HepG2 (cell line): ENCODE measurements around the gene POU4F2. TPM values are rescaled to one million over a fixed set of nuclear protein-coding genes. Genes with fewer than 3 reads are reported as not detected.

Experiments used
- ATAC-seq: fragments of 200-7000 bp; cut with Tn5 transposase; 3 replicates; pipeline ENCODE4 v1.9.1; 2020; ENCODE audit warnings: mild to moderate bottlenecking, moderate library complexity
- BruUV-seq: library from RNA; stranded (reverse); fragments of 400-500 nt; replicated peaks from 2 replicates; lab custom pipeline; 2021; lab: Mats Ljungman, UMichigan
- CTCF ChIA-PET: fragments of 300-600 bp; formaldehyde crosslinking; extraction: SDS; loops from one replicate; lab custom pipeline; 2021; ENCODE audit warnings: low total read pairs, inconsistent platforms, low intra/inter-chr PET ratio; lab: Yijun Ruan, JAX
- POLR2A ChIA-PET: fragments of 350-600 bp; sonication (Branson Sonifier 250); formaldehyde crosslinking; loops from one replicate; lab custom pipeline; 2020; ENCODE audit warnings: antibody characterized with exemption, inconsistent platforms; lab: Yijun Ruan, JAX
- DNase-seq: peaks from one replicate; pipeline ENCODE4 v3.0.0-alpha.2; 2015; ENCODE audit warnings: low spot score
- FAIRE-seq: peaks from 3 replicates; lab custom pipeline; 2011; peaks lifted over from hg19 to GRCh38; lab: Jason Lieb, UNC
- H2AFZ ChIP-seq: one replicate; pipeline ENCODE4 v1.6.1; 2011; ENCODE audit warnings: low read length, inconsistent platforms
- H3K27ac ChIP-seq: fragments of 300-600 bp; 3 replicates; pipeline ENCODE4 v1.8.0; 2011; ENCODE audit warnings: mixed run types, mild to moderate bottlenecking, mixed read lengths, low read length, inconsistent platforms; ENCODE audit not compliant: insufficient read depth; ENCODE audit errors: extremely low read length
- H3K27me3 ChIP-seq, 2 experiments: fragments of 200-600 bp in 1 of 2; 2 replicates in 1 of 2; 3 replicates in 1 of 2; pipeline versions ENCODE4 v1.6.0 to v1.8.0; 2011; ENCODE audit warnings: low read length in 2 of 2, mild to moderate bottlenecking in 2 of 2, moderate library complexity in 2 of 2, inconsistent platforms in 1 of 2; ENCODE audit not compliant: insufficient read depth in 2 of 2, control insufficient read depth in 1 of 2
- H3K36me3 ChIP-seq, 2 experiments: fragments of 200-600 bp in 1 of 2; replicated peaks in 1 of 2; 2 replicates in 1 of 2; 3 replicates in 1 of 2; pipeline versions ENCODE4 v1.5.1 to v1.8.0; 2011; ENCODE audit warnings: low read length in 2 of 2, inconsistent platforms in 1 of 2; ENCODE audit not compliant: insufficient read depth in 2 of 2, control insufficient read depth in 1 of 2
- H3K4me1 ChIP-seq: 2 replicates; pipeline ENCODE4 v1.5.1; 2012; ENCODE audit warnings: low read length, inconsistent platforms; ENCODE audit not compliant: insufficient read depth
- H3K4me2 ChIP-seq: 2 replicates; pipeline ENCODE4 v1.6.0; 2011; ENCODE audit warnings: low read depth, low read length, inconsistent platforms
- H3K4me3 ChIP-seq, 3 experiments: fragments of 200-600 bp in 1 of 3; sonication (generic), shearing (Covaris generic) in 1 of 3; replicated peaks in 1 of 3; 2 replicates each; pipeline ENCODE4 v1.5.1; 2011 to 2016; ENCODE audit warnings: low read length in 3 of 3, inconsistent platforms in 2 of 3, low read depth in 2 of 3, mild to moderate bottlenecking in 2 of 3, control low read depth in 1 of 3, mixed read lengths in 1 of 3; ENCODE audit not compliant: insufficient read depth in 1 of 3
- H3K79me2 ChIP-seq: one replicate; pipeline ENCODE4 v1.6.1; 2011; ENCODE audit warnings: low read length, inconsistent platforms; ENCODE audit not compliant: insufficient read depth
- H3K9ac ChIP-seq: 2 replicates; pipeline ENCODE4 v1.6.0; 2011; ENCODE audit warnings: mild to moderate bottlenecking, low read depth, low read length, inconsistent platforms; ENCODE audit not compliant: insufficient read depth
- H3K9me3 ChIP-seq: 2 replicates; pipeline ENCODE4 v1.5.1; 2012; ENCODE audit warnings: mild to moderate bottlenecking, low read length
- H4K20me1 ChIP-seq: 2 replicates; pipeline ENCODE4 v1.6.0; 2011; ENCODE audit warnings: inconsistent platforms, mild to moderate bottlenecking, low read length, moderate library complexity; ENCODE audit not compliant: insufficient read depth
- NCOR1 ChIP-seq: fragments of 200-600 bp; sonication (generic); IDR thresholded peaks from 2 replicates; pipeline ENCODE4 v1.7.0; 2017; ENCODE audit warnings: antibody characterized with exemption, low read length, borderline replicate concordance
- SAP130 ChIP-seq: IDR thresholded peaks from 2 replicates; pipeline ENCODE4 v1.6.1; 2016; ENCODE audit warnings: low read depth
- SIN3B ChIP-seq: fragments of 150-350 bp; IDR thresholded peaks from 2 replicates; pipeline ENCODE4 v1.6.1; 2014; ENCODE audit warnings: low read length
- SKI ChIP-seq: fragments of 450-650 bp; IDR thresholded peaks from one replicate; pipeline ENCODE4 v1.6.1; 2018; ENCODE audit warnings: mild to moderate bottlenecking; ENCODE audit not compliant: partially characterized antibody
- SNAPC2 ChIP-seq: sonication (generic); formaldehyde crosslinking; IDR thresholded peaks from 2 replicates; pipeline ENCODE4 v1.8.1; 2022; ENCODE audit warnings: mild to moderate bottlenecking, missing genetic modification reagents
- SP5 ChIP-seq: IDR thresholded peaks from 2 replicates; pipeline ENCODE4 v1.6.1; 2016; ENCODE audit warnings: low read depth, borderline replicate concordance
- TEAD3 ChIP-seq: optimal IDR thresholded peaks from 2 replicates; pipeline ENCODE3; 2016; ENCODE audit warnings: borderline replicate concordance
- ZFP36 ChIP-seq: fragments of 150-350 bp; IDR thresholded peaks from 2 replicates; pipeline ENCODE4 v1.6.1; 2018; ENCODE audit warnings: borderline replicate concordance, low read length, low read depth; ENCODE audit not compliant: partially characterized antibody
- ZNF10 ChIP-seq: sonication (generic); formaldehyde crosslinking; IDR thresholded peaks from 2 replicates; pipeline ENCODE4 v1.4.0; 2020; ENCODE audit warnings: mild to moderate bottlenecking, low read depth, missing genetic modification reagents, borderline replicate concordance
- ZNF264 ChIP-seq: sonication (generic); formaldehyde crosslinking; IDR thresholded peaks from 2 replicates; pipeline ENCODE4 v1.4.0; 2020; ENCODE audit warnings: missing genetic modification reagents
- WGBS: methylation state at CpG from one replicate; pipeline ENCODE4 v1.1.6; 2017; ENCODE audit warnings: low lambda C conversion rate; 5-methylcytosine and 5-hydroxymethylcytosine counted together
- in situ Hi-C: cut with HindIII; loops from 2 replicates; pipeline ENCODE4 v1.10.0; 2017; ENCODE audit warnings: low pct_unique_long_range_greater_than_20kb; ENCODE audit not compliant: extremely low pct_ligation_motif_present
- intact Hi-C: fragments of 100-400 bp; cut with micrococcal nuclease; formaldehyde crosslinking; loops from one replicate; pipeline ENCODE4 v1.10.0; 2022; ENCODE audit not compliant: unreplicated experiment
- polyA plus RNA-seq, 8 experiments: library from polyadenylated mRNA; depleted of rRNA in 3 of 8; stranded (reverse) in 7 of 8; unstranded in 1 of 8; fragments of >200 nt; fragmentation: Illumina TruSeq in 4 of 8; extraction: Trizol in 4 of 8; gene quantifications; 2 replicates each; pipeline versions ENCODE4 v1.2.1 to v1.2.3, GENCODE V29; 2011 to 2016; ENCODE audit warnings: low read depth in 4 of 8, missing spikeins in 1 of 8, mixed read lengths in 1 of 8; ENCODE audit not compliant: insufficient read depth in 1 of 8
- total RNA-seq, 5 experiments: library from RNA; depleted of rRNA; stranded (reverse); fragments of >200 nt; fragmentation: Illumina TruSeq; extraction: Trizol; gene quantifications; 2 replicates each; pipeline ENCODE4 v1.2.3, GENCODE V29; 2016; ENCODE audit warnings: low read depth in 1 of 5

Gene POU4F2
- total and polyA plus RNA-seq, 2 of the 13 experiments (the other 11 are each of a cell fraction or from before 2014, with no cell fraction given), result not detected

DNA sequence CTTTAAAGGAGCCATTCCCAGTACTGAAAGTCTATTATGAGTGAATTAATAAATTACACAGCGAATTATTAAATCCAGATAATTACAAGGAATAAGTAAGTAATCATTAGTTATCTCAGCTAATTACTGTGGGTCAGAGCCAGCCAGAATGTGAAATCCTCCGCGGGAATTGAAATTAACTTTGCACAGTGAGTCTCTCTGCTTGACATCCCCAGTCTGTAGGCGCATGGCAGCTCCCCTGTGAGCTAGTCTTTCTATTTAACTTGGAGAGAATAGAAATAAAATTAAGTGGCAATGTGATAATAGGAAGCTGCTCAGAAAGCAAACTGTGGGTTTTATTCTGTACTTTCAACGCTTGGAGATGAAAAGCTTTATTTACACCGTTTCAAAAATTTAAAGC lies 7.2 kb downstream of the POU4F2 start:
- in situ Hi-C loops (no loop called here), intact Hi-C loops (no loop called here)
- ATAC-seq, result no peak
- Histone ChIP-seq H4K20me1 (no peaks in the 10 kb centered on the region), H2AFZ (no peak overlapping the region), H3K79me2 (no peaks in the 10 kb centered on the region), H3K9me3 (no peaks in the 10 kb centered on the region), H3K4me1 (no peaks in the 10 kb centered on the region), H3K27ac (no peak overlapping the region), H3K4me2 (no peak overlapping the region), H3K36me3 (no peaks in the 10 kb centered on the region), H3K27me3 (peaks cover 3 to 9% of the 10 kb centered on the region in 2 experiments; a peak in 3 of 5 replicates), H3K4me3 (no peak overlapping the region), H3K9ac (no peak overlapping the region)
- ChIA-PET POLR2A (no interaction called here), CTCF (no interaction called here)
- DNase-seq, result no peak
- BruUV-seq, result no TSS peak
- 0% methylated on average over 6 of the region's 6 CpGs for WGBS
- TF ChIP-seq SNAPC2, result no peak
- TF ChIP-seq SAP130 (CRISPR knock-in tag), result no peak
- no peak for TF ChIP-seq ZFP36
- TF ChIP-seq NCOR1, result no peak
- FAIRE-seq, result no peak

GRCh38 chr4:146646593-146647325 lies 8.1 kb downstream of the POU4F2 start:
- POLR2A ChIA-PET, result no interaction called here
- Histone ChIP-seq H3K36me3 (no peaks in the 10 kb centered on the region), H4K20me1 (no peaks in the 10 kb centered on the region), H3K9me3 (no peaks in the 10 kb centered on the region), H3K9ac (no peak overlapping the region), H3K27ac (no peak overlapping the region), H2AFZ (no peak overlapping the region), H3K4me1 (no peaks in the 10 kb centered on the region), H3K79me2 (no peaks in the 10 kb centered on the region), H3K4me3 (no peak overlapping the region), H3K4me2 (no peak overlapping the region), H3K27me3 (peaks cover 3 to 9% of the 10 kb centered on the region in 2 experiments; a peak in 3 of 5 replicates)
- ATAC-seq, result no peak
- DNase-seq, result no peak
- CTCF ChIA-PET, result no interaction called here
- no TSS peak for BruUV-seq
- intact Hi-C loops (no loop called here), in situ Hi-C loops (no loop called here)
- TF ChIP-seq ZNF264 (CRISPR knock-in tag) (no peak), SKI (no peak), SP5 (no peak), ZNF10 (CRISPR knock-in tag) (no peak), TEAD3 (CRISPR knock-in tag) (no peak), SIN3B (no peak)
- FAIRE-seq, result no peak
- WGBS, result 3% methylated on average over 13 of the region's 13 CpGs
